Pancreas (tissue), 10 donors: ENCODE measurements around the gene ZFP36L2. TPM values are rescaled to one million over a fixed set of nuclear protein-coding genes. Genes with fewer than 3 reads are reported as not detected.

Experiments used
- ATAC-seq, 4 donors: fragments of 200-7000 bp; cut with Tn5 transposase; one replicate each; pipeline versions ENCODE4 v1.8.0 to v1.9.1; 2020; ENCODE audit warnings: mild to moderate bottlenecking in 4 of 4, moderate library complexity in 4 of 4
- DNase-seq, 6 donors: peaks; one replicate each; pipeline ENCODE4 v3.0.0-alpha.2; 2020
- FAIRE-seq: peaks from 2 replicates; lab custom pipeline; 2012; peaks lifted over from hg19 to GRCh38; lab: Jason Lieb, UNC
- H3K27ac ChIP-seq, 4 donors: fragments of 200-600 bp; sonication (generic); 1 replicate in 3 of 4; 2 replicates in 1 of 4; pipeline versions ENCODE4 v1.5.0 to v1.8.0; 2020
- H3K27me3 ChIP-seq, 4 donors: fragments of 200-600 bp; one replicate each; pipeline ENCODE4 v1.8.0; 2021
- H3K36me3 ChIP-seq, 3 donors: fragments of 200-600 bp; sonication (generic) in 1 of 3; one replicate each; pipeline versions ENCODE4 v1.5.0 to v1.8.0; 2020 to 2021
- H3K4me1 ChIP-seq, 3 donors: fragments of 200-600 bp; one replicate each; pipeline ENCODE4 v1.8.0; 2021
- H3K4me3 ChIP-seq, 4 donors: fragments of 200-600 bp; sonication (generic) in 2 of 4; one replicate each; pipeline versions ENCODE4 v1.5.0 to v1.8.0; 2020 to 2021
- H3K9me3 ChIP-seq, 4 donors: fragments of 200-600 bp; one replicate each; pipeline ENCODE4 v1.8.0; 2021
- WGBS, 2 donors: extraction: QIAGEN DNeasy Blood & Tissue Kit; methylation state at CpG; one replicate each; pipeline ENCODE4 v1.1.7; 2013; 5-methylcytosine and 5-hydroxymethylcytosine counted together
- intact Hi-C, 3 donors: fragments of 100-400 bp; cut with DNase I; formaldehyde crosslinking; loops; one replicate each; pipeline versions ENCODE4 v1.11.1 to v1.14.2; 2022
- polyA plus RNA-seq, 2 donors: library from polyadenylated mRNA; stranded (reverse); fragments of 200-250 nt; gene quantifications; one replicate each; pipeline ENCODE4 v1.2.3, GENCODE V29; 2013
- total RNA-seq, 6 donors: library from RNA; stranded (reverse); fragmentation: NEBNext Ultra II Directional in 4 of 6; extraction: Animal tissue kit (Norgen Biotek cat#: 25700) in 4 of 6; gene quantifications; one replicate each; pipeline versions ENCODE4 v1.2.1 to v1.2.4, GENCODE V29; 2021 to 2023
- TF ChIP-seq, protein P1 (sequence below), 4 donors: fragments of 200-600 bp; sonication (generic) in 3 of 4; IDR thresholded peaks; one replicate each; pipeline versions ENCODE4 v1.5.0 to v1.8.0; 2021; ENCODE audit warnings: antibody characterized with exemption in 4 of 4
- donor health status: healthy with polysubstance abuse.
- donor health status: DM: no; HTN: no; CAD: no; lungs with moderate emphysema.
- donor health status: DM: no; HTN: no; CAD: no.
- donor health status: control.
- donor health status: control.
- donor health status: Bipolar disorder and iron deficiency.
- donor health status: DM: yes; HTN: yes; CAD: no.
- donor health status: DM: no; HTN: no; CAD: no.
- donor health status: DM: no; HTN: no; CAD: no.
- donor health status: DM: yes; HTN: yes; CAD: no.

Gene ZFP36L2
- total and polyA plus RNA-seq, 8 donors: 36.8 to 117 (median 54.6) TPM

DNA sequence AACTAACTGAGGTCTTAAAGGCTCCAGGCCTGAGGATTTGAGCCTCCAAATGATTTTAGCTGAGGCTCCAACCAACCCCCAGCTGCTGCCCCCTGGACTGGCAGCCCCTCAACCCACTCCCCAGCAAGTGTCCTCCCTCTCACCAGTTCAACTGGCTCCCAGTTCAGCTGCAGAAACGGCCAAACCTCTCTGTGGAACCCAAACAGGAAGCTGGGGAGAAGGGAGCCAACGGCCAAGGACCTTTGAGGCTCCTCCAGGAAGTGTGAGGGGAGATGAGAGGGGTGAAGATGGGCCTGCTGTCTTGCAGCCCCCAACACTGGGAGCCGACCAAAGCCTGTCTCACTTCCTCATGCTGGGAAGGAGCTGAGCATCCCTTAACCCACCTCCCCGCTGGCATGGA is 24.9 kb downstream of the ZFP36L2 start:
- DNase-seq (peak in 1 of 6 donors; percentile 27), FAIRE-seq (no peak), ATAC-seq (no peak)
- 73 to 82% methylated on average over 4 of the region's 4 CpGs for WGBS, 2 donors
- Histone ChIP-seq H3K4me1 (peaks cover 0 to 3% (median 0%) of the 10 kb centered on the region in 3 donors), H3K9me3 (no peaks in the 10 kb centered on the region), H3K36me3 (no peaks in the 10 kb centered on the region), H3K27ac (no peak overlapping the region), H3K4me3 (no peak overlapping the region), H3K27me3 (no peaks in the 10 kb centered on the region)
- intact Hi-C loops: no loop called here
- TF ChIP-seq, protein P1, sequence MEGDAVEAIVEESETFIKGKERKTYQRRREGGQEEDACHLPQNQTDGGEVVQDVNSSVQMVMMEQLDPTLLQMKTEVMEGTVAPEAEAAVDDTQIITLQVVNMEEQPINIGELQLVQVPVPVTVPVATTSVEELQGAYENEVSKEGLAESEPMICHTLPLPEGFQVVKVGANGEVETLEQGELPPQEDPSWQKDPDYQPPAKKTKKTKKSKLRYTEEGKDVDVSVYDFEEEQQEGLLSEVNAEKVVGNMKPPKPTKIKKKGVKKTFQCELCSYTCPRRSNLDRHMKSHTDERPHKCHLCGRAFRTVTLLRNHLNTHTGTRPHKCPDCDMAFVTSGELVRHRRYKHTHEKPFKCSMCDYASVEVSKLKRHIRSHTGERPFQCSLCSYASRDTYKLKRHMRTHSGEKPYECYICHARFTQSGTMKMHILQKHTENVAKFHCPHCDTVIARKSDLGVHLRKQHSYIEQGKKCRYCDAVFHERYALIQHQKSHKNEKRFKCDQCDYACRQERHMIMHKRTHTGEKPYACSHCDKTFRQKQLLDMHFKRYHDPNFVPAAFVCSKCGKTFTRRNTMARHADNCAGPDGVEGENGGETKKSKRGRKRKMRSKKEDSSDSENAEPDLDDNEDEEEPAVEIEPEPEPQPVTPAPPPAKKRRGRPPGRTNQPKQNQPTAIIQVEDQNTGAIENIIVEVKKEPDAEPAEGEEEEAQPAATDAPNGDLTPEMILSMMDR (IDR thresholded peaks at IDR 0.05): no peak

DNA sequence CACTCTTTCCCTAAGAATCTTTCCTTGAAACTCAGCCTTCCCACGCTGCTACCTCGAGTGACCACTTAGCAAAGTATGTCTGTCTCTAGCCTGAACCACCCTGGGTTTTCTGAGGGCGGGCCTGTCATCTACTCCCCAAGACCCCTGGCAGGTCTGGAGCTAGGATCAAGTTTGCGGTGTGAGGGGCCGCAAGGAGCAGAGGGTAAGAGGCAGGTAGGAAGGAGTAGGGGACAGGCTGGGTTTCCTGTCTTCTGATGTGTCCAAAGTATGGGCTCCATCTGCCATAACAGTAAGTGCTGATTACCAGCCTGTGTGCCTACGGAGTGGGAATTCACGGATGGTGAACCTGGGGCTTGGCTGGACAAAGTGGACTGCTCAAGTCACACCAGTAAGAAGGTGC is 25.4 kb downstream of the ZFP36L2 start:
- intact Hi-C loops: no loop called here
- no peak overlapping the region for H3K4me3 ChIP-seq
- H3K27ac ChIP-seq: peak overlapping the region in 1 of 4 donors; percentile 81
- H3K36me3 ChIP-seq: no peaks in the 10 kb centered on the region
- ATAC-seq (no peak), DNase-seq (no peak), FAIRE-seq (no peak)
- H3K27me3 ChIP-seq: no peaks in the 10 kb centered on the region
- H3K4me1 ChIP-seq: peaks cover 0 to 3% (median 0%) of the 10 kb centered on the region in 3 donors
- H3K9me3 ChIP-seq: no peaks in the 10 kb centered on the region
- TF ChIP-seq, protein P1 (IDR thresholded peaks at IDR 0.05): no peak
- 95 to 99% methylated on average over 7 of the region's 7 CpGs for WGBS, 2 donors

DNA sequence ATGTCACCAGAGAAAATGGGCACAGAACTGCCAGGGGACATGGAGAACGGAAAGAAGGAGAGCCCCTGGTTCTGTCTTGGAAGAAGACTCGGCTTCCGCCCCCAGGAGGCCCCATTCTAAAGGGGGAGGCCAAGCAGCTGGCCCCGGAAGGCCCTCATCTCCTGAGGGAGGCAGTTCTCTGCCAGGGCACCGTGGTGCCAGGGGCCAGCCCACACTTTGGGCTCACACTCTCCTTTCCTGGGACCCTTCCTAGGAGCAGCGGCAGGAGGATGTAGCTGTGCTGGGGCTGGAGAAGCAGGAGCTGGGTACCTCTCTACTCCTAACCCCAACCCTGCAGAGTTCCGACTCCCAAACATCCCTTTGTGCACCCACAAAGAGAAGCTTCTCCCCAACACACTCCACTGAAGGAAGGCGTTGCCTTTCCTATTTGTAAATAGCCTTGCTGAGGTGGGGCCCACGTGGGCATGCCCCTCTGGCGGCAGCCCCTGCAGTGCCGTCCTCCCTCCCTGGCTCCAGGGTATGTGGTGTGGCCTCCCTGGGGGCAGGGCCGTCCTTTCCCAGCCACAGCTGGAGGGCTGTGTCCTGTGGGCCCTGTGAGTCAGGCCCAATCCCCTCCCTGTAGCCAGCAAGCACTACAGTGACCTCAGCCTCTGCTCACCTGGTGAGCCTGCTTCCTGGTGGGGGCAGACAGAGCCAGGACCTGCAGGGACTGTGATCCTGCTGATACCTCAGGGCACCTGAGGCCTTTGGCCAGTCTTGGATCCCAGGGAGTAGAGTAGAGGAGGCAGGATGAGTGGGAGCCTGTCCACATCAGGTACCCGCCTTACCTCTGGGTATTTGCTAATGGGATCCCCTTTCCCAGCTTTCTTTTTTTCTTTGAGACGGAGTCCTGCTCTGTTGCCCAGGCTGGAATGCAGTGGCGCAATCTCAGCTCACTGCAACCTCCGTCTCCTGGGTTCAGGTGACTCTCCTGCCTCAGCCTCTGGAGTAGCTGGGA is 26.6 kb downstream of the ZFP36L2 start:
- DNase-seq: peak in 5 of 6 donors; percentile 37 to 59 (median 53)
- peak; percentile 55 to 87 (median 80) for ATAC-seq
- no peak for FAIRE-seq

DNA sequence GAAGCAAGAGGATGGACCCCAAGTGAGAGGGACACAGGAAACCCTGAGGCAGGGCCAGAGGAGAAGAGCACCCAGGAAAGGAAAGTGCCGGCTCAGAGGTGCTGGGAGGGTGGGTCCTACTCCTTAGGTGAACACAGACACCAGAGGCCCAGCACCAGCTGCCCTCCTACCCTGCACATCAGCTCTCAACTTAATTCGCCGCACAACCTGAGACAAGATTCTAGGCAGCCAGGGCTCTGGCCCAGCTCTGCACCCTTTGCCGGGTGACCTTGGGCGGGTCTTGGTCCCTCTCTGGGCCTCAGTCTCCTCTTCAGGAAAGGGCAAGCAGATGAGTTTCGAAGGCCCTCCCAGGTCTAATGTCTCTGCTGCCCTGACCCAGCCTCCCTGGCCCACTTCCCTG is 28.1 kb downstream of the ZFP36L2 start:
- no peaks in the 10 kb centered on the region for H3K27me3 ChIP-seq
- H3K9me3 ChIP-seq: no peaks in the 10 kb centered on the region
- FAIRE-seq (no peak), ATAC-seq (no peak), DNase-seq (peak in 2 of 6 donors; percentile 18 to 50)
- no peak overlapping the region for H3K4me3 ChIP-seq
- WGBS, 2 donors: 95 to 97% methylated on average over 6 of the region's 6 CpGs
- peak overlapping the region in 1 of 4 donors; percentile 2 for H3K27ac ChIP-seq
- TF ChIP-seq, protein P1 (IDR thresholded peaks at IDR 0.05): no peak
- intact Hi-C loops: no loop called here
- H3K36me3 ChIP-seq: no peaks in the 10 kb centered on the region
- peaks cover 18 to 22% (median 19%) of the 10 kb centered on the region in 3 donors for H3K4me1 ChIP-seq

More for the DNA sequence above, 26.6 kb downstream of the ZFP36L2 start:
- no peak overlapping the region for H3K4me3 ChIP-seq
- WGBS, 2 donors: 79 to 81% methylated on average over 16 of the region's 16 CpGs
- peaks cover 6 to 7% (median 6%) of the 10 kb centered on the region in 3 donors for H3K4me1 ChIP-seq
- TF ChIP-seq, protein P1 (IDR thresholded peaks at IDR 0.05): no peak
- intact Hi-C loops: no loop called here
- H3K36me3 ChIP-seq: no peaks in the 10 kb centered on the region
- no peaks in the 10 kb centered on the region for H3K9me3 ChIP-seq
- peak overlapping the region in 3 of 4 donors; percentile 22 to 81 (median 78) for H3K27ac ChIP-seq
- no peaks in the 10 kb centered on the region for H3K27me3 ChIP-seq
